Renal cortex interstitium (tissue), 11 donors: Measurements from ENCODE around the gene NUMB. TPM values are rescaled to one million over a fixed set of nuclear protein-coding genes. Genes with fewer than 3 reads are reported as not detected.

ENCODE experiments used
- DNase-seq, 11 donors: peaks; one replicate each; pipeline ENCODE4 v3.0.0-alpha.2; 2013; ENCODE audit warnings: low read depth in 9 of 11, low spot score in 4 of 11; ENCODE audit errors: extremely low read depth in 1 of 11
- polyA plus RNA-seq, 3 donors: library from polyadenylated mRNA; unstranded; fragments of 120-200 nt; gene quantifications; one replicate each; pipeline ENCODE4 v1.2.1, GENCODE V29; 2013; ENCODE audit not compliant: insufficient read length in 3 of 3

The NUMB gene
- polyA plus RNA-seq, 3 donors, result 78.3 to 112 (median 87.8) TPM

GRCh38 chr14:73234029-73234428 is 224.3 kb downstream of the NUMB start:
- no peak for DNase-seq

GRCh38 chr14:73233564-73233963 is 224.8 kb downstream of the NUMB start:
- no peak for DNase-seq

- no peak for DNase-seq
Observed at GRCh38 chr14:73232984-73233383, 225.4 kb downstream of the NUMB start.

GRCh38 chr14:73231981-73232851 is 226.1 kb downstream of the NUMB start:
- DNase-seq, result no peak

- DNase-seq, result no peak
Observed at GRCh38 chr14:73230051-73230450, 228.3 kb downstream of the NUMB start.

- peak in 1 of 11 donors; percentile 64 for DNase-seq
Observed at GRCh38 chr14:73227812-73228781, 230.2 kb downstream of the NUMB start.

GRCh38 chr14:73225496-73225895 is 232.8 kb downstream of the NUMB start:
- no peak for DNase-seq

Other genes starting within 250 kb of the NUMB start
- gene PAPLN, start 221.0 kb downstream of the NUMB start, polyA plus RNA-seq, result 10 to 100 TPM; 21.7 to 42.9 (median 25.2) TPM
- gene RIOX1, start 32.4 kb upstream of the NUMB start, polyA plus RNA-seq, result 10 to 100 TPM in 1 of 3 donors, 1 to 10 TPM in 2; 9.8 to 12.9 (median 9.8) TPM
- 10 to 100 TPM in 2 of 3 donors, 1 to 10 TPM in 1; 9.7 to 11.7 (median 10.2) TPM for gene ACOT1, start 78.6 kb upstream of the NUMB start, polyA plus RNA-seq
- gene HEATR4, start 100.4 kb upstream of the NUMB start, polyA plus RNA-seq, result 1 to 10 TPM; 2.0 to 3.4 (median 2.1) TPM
- gene ACOT2, start 110.7 kb upstream of the NUMB start, polyA plus RNA-seq, result 10 to 100 TPM; 61.8 to 84.3 (median 64.3) TPM
- gene ACOT4, start 133.3 kb upstream of the NUMB start, polyA plus RNA-seq, result 1 to 10 TPM; 3.3 to 3.5 (median 3.5) TPM
- under 1 TPM in 2 of 3 donors, not detected in 1; 0.30 to 0.39 TPM for gene ACOT6, start 154.0 kb upstream of the NUMB start, polyA plus RNA-seq
- 10 to 100 TPM; 18.1 to 22.4 (median 20.8) TPM for gene DNAL1, start 186.4 kb upstream of the NUMB start, polyA plus RNA-seq